Mesenteric fat pad (tissue), 1 donor: ENCODE data around the gene DNMT3A. TPM values are rescaled to one million over a fixed set of nuclear protein-coding genes. Genes with fewer than 3 reads are reported as not detected.

ENCODE experiments used
- DNase-seq: peaks from one replicate; pipeline ENCODE4 v3.0.0-alpha.2; 2020; ENCODE audit warnings: low spot score
- total RNA-seq: library from RNA; stranded (reverse); fragmentation: NEBNext Ultra II Directional; extraction: Animal tissue kit (Norgen Biotek cat#: 25700); gene quantifications from one replicate; pipeline ENCODE4 v1.2.1, GENCODE V29; 2021
- donor health status: DM: yes; HTN: yes; CAD: no.

The DNMT3A gene
- total RNA-seq, 1 donor from 2014 or later = 24.4 TPM

GRCh38 chr2:25262288-25262687, 79.4 kb downstream of the DNMT3A start:
- no peak for DNase-seq

- no peak for DNase-seq
Measured at GRCh38 chr2:25259737-25260124, 82.0 kb downstream of the DNMT3A start.

DNA sequence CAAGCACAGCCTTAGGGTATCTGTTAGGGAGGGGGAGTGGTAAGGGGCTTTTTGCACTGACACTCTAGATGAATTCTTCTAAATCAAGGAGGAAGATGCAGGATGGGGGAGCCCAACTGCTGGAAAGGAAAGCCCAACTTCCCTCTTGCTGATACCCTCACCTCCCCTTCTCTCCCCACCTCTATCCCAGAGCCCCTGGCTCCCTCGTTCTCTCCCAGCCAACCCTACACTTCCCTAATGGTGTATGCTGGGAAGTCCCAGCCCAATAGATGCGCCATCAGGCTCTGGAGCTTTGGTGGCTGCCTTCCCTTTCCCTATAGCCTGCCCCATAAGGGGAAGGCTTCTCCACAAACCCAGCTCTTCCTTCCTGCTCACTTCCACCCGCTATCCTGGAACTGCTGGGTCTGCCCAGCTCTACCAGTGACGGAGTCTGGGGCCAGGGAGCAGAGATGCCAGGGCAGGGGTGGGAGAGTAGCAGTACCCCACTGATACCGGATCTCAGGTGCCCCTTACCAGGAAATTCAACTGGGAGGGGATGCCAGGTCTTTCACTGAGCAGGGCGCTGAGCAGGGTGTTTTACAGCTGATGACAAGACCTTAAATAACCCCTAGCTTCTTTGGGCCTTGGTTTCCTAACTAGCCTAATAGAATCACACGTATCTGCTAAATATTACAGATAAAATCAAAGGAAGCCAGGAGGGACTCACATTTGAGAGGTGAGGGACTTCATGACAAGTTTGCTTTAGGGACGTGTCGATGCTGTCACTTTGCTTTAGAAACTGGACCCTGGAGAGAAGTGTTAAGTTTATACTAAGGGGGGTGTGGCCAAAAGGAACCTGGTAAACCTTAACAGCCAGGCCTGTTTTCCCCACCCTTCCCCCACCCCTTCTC, 82.6 kb downstream of the DNMT3A start:
- DNase-seq = no peak

GRCh38 chr2:25257931-25258846, 83.5 kb downstream of the DNMT3A start:
- no peak for DNase-seq

- DNase-seq = no peak
Measured at GRCh38 chr2:25257032-25257552, 84.6 kb downstream of the DNMT3A start.

- no peak for DNase-seq
Measured at GRCh38 chr2:25256488-25256875, 85.2 kb downstream of the DNMT3A start.

DNA sequence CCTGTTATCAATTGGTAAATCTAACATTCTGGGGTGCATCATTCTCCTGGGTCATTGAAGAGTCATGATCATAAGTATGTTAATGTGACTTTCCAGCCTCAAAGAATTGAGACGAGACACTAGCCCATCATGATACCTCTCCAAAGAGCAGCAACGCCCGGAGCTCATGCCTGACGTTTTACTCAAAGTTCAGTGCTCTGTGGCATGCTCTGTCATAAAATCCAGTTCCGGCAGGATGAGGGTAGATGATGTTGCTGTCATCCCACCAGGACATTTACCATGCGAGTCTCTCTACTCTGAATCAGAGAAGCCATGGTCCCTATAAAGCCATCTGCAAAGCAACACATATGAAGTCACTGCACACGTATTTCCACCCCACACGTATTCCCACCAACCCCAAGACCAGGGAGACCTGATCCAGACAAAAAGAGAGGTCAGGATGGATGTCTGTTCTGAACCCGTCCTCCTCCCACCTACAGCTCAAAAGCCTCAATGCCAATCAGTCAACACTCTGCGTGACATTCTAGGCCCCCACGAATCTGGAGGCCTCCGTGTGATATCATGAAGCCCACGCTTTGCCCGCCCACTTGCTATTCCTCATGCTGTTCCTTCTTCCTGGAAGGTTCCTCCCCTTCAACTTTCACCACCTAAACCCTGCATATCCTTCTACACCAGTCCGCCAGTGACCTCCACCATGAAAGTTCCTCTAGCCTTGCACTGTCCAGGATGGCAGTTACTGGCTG, 85.8 kb downstream of the DNMT3A start:
- no peak for DNase-seq

GRCh38 chr2:25254961-25255360, 86.8 kb downstream of the DNMT3A start:
- no peak for DNase-seq

DNA sequence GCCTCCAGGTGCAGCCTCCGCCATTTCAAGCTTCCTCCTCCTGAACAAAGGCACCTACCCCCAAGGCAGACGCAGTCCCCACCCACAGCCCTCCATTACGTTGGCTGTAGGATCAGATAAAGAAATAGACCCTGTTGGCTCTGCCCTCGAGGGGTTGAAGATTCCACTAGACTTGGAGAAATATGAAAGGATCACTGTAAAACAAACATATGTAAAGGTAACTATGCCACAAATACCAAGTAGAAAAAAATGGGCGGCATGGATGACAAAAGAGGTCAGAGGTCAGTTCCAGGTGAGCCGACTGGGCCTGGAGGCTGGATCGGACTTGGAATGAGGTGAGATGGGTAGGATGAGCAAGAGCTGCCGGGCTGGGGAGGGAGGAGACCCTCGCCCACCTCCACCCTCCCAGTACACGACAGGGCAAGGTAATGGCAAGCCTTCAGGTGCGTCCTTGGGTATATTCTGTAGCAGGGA, 88.5 kb downstream of the DNMT3A start:
- DNase-seq = no peak

DNA sequence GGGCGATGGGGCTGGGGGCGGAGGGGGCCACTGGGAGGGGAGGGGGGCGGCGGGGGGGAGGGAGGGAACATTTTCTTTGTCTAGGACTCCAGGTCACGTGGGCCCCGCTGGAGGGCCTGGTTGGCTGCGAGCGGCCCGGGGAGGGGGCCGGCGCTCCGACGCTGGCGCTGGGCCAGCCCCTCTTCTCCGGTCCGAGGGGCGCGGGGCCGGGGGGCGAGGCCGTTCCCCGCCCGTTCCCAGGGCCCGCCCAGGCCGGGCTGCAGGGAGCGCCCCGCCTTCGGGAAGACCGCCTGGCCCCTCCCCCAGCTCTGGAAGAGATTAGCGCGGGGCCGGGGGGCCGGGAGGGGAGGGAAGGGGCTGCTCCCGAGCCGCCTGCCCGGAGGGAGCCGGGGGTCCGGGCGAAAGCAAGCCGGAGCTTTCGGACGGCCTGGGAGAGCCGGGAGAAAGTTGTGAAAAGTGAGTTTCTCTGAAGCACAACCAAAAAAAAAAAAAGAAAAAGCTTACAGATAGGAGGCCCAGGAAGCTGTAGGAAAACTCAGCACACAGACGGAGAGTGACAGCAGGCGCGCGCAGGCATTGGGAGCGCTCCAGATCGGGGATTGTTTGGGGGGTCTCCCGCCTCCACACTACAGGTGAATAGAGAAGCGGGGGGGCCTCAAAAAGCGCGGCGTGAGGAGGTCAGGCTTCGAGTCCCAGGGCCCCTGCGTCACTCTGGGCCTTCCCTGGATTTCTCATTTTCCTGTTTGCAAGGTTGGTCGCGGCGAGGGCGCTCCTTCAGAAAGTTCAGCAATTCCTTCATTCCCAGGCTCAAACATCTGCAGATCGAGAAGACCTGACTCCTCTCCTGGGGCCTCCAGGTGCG, 89.2 kb downstream of the DNMT3A start:
- DNase-seq = no peak

DNA sequence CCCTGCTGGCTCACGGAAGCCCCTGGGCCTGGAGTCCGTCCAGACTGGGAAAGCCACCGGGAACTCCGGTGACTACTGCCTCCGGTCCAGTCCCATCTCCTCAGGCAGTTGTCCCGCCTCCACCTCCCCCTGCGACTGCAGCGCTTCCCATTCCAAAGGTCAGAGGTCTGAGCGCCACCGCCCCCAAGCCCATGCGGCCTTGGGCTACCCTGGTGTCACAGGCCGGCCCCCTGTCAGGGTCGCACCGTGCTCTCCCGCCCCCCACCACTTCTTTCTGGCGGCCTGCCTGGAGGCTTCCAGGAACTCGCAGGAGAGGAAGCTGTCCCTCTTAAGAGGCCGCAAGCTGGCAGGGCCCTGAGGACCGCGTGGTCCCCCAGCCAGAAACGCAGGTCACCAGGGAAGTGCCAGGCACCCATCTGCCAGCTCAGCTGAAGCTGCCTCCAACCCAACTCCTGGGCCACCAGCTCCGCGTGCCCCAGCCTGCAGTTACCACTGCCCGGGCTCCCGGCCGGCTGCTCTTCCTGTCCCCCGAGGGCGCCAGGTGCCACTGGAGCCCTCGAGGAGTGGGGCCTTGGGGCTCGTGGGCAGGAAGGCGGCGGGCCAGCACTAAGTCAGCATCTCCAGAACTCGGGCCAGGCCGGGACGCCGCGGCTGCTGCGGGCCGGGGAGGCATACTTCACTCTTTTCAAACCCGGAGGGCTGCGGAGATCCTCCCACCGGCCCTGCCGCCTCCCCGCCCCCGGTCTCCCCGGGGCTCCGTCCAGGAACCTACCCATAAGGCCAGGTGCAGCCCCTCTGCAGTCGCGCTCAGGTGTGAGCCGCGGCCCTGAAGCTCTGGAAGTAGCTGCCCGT, 90.1 kb downstream of the DNMT3A start:
- DNase-seq = no peak

DNA sequence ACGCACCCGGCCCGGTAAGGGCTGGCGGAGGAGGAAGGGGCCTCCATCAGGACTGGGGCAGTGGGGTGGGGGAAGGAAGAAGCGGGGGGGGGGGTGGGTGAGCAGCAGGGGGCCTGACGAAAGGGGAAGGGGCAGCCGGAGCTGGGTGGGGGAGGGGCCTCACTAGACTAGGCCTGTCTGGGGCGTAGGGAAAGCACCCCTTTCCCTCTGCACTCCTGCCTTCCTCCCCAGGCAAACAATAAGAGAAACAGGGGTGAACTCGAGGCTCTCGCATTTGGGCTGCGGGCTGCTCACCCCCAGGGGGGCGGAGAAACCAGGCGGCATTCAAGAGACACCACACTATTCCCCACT, 90.7 kb downstream of the DNMT3A start:
- no peak for DNase-seq

- DNase-seq = no peak
Measured at GRCh38 chr2:25250331-25251070, 91.2 kb downstream of the DNMT3A start.

DNA sequence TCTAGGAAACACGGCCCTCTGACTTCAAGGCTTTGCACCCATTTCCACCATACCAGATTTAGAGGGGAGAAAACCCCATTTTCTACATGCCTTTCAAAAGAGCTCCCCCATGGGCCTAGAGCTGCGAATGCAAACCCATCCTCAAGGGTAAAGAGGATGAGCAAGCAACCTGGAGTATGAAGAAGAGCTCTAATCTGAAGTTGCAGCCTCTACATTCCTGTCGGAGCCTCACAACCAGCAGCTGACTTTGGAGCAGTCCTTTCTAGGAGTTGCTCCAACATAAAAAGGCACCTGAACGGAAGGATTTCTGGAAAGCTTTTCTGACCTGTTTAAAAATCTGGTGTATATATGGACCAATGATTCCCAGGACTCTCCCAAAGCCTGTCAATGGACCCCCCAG, 91.9 kb downstream of the DNMT3A start:
- no peak for DNase-seq

- no peak for DNase-seq
Measured at GRCh38 chr2:25247792-25248512, 93.8 kb downstream of the DNMT3A start.

DNA sequence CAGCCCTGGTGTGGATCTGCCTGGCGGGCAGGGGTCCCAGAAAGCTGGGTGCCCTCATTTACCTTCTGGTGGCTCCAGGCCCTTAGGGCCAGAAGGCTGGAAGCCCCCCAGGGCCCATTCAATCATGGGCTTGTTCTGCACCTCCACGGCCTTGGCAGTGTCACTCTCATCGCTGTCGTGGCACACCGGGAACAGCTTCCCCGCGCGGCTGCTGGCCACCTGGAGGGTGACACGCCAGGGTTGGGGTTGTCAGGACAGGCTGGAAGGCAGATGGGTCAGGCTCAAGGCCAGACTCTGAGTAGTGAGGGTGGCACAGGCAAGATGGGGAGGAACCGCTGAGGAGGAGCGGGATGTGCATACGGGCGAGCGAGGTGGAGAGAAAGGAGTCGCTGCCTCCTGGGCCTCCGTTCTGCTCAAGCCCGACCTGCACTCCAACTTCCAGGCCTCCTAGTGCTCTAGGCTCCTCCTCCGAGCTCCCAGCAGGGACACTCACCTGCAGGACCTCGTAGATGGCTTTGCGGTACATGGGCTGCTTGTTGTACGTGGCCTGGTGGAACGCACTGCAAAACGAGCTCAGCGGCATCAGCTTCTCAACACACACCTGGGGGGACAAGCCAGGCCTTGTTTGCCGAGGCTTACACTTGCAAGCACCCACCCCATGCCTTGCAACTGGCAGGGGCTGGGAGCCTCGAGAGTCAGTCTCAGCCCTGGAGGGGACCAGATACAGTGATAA, 95.0 kb downstream of the DNMT3A start:
- no peak for DNase-seq

GRCh38 chr2:25246001-25246400, 95.7 kb downstream of the DNMT3A start:
- DNase-seq = no peak
